SK-N-SH (cell line): ENCODE measurements around the gene PITX1. TPM values are rescaled to one million over a fixed set of nuclear protein-coding genes. Genes with fewer than 3 reads are reported as not detected.

Experiments
- CTCF ChIA-PET: fragments of 300-600, 350-600 bp; formaldehyde crosslinking; extraction: SDS; loops from one replicate; lab custom pipeline; 2021; lab: Yijun Ruan, JAX
- POLR2A ChIA-PET: fragments of 350-600 bp; sonication (Branson Sonifier 250); formaldehyde crosslinking; extraction: SDS; loops from one replicate; lab custom pipeline; 2020; ENCODE audit warnings: antibody characterized with exemption, inconsistent platforms; lab: Yijun Ruan, JAX
- DNase-seq: peaks from one replicate; pipeline ENCODE4 v3.0.0; 2012
- H2AFZ ChIP-seq: fragments of 200-600 bp; sonication (generic); 2 replicates; pipeline ENCODE4 v1.8.1; 2016; ENCODE audit warnings: antibody characterized with exemption, mild to moderate bottlenecking, low read depth
- H3F3A ChIP-seq: fragments of 200-600 bp; sonication (generic); replicated peaks from 2 replicates; pipeline ENCODE3; 2016; ENCODE audit warnings: antibody characterized with exemption, mild to moderate bottlenecking; ENCODE audit not compliant: insufficient read depth
- H3K27ac ChIP-seq, 2 experiments: fragments of 200-500 bp in 1 of 2; fragments of 200-600 bp in 1 of 2; sonication (Bioruptor generic) in 1 of 2; sonication (generic), shearing (Covaris generic) in 1 of 2; 2 replicates each; pipeline versions ENCODE4 v1.5.1 to v1.6.1; 2014 to 2016; ENCODE audit warnings: low read depth in 2 of 2, inconsistent platforms in 1 of 2, low read length in 1 of 2, mild to moderate bottlenecking in 1 of 2, mixed read lengths in 1 of 2
- H3K27me3 ChIP-seq: fragments of 200-600 bp; sonication (generic), shearing (Covaris generic); 2 replicates; pipeline ENCODE4 v1.6.1; 2016; ENCODE audit warnings: mixed run types; ENCODE audit not compliant: insufficient read depth
- H3K36me3 ChIP-seq, 2 experiments: fragments of 200-500 bp in 1 of 2; fragments of 200-600 bp in 1 of 2; sonication (Bioruptor generic) in 1 of 2; sonication (generic) in 1 of 2; replicated peaks in 1 of 2; 2 replicates each; pipeline versions ENCODE3 to v1.5.1; 2014 to 2016; ENCODE audit warnings: low read length in 1 of 2, mild to moderate bottlenecking in 1 of 2; ENCODE audit not compliant: insufficient read depth in 2 of 2, control insufficient read depth in 1 of 2
- H3K4me1 ChIP-seq, 2 experiments: fragments of 200-500 bp in 1 of 2; fragments of 200-600 bp in 1 of 2; sonication (Bioruptor generic) in 1 of 2; sonication (generic), shearing (Covaris generic) in 1 of 2; 2 replicates each; pipeline versions ENCODE4 v1.5.1 to v1.6.1; 2014 to 2016; ENCODE audit warnings: low read depth in 1 of 2, low read length in 1 of 2, mixed run types in 1 of 2; ENCODE audit not compliant: insufficient read depth in 2 of 2, control insufficient read depth in 1 of 2
- H3K4me2 ChIP-seq: fragments of 200-600 bp; sonication (generic), shearing (Covaris generic); 2 replicates; pipeline ENCODE4 v1.6.1; 2017; ENCODE audit warnings: mixed run types
- H3K4me3 ChIP-seq, 2 experiments: fragments of 200-500 bp in 1 of 2; fragments of 200-600 bp in 1 of 2; sonication (Bioruptor generic) in 1 of 2; sonication (generic), shearing (Covaris generic) in 1 of 2; 2 replicates each; pipeline versions ENCODE4 v1.5.1 to v1.8.1; 2014 to 2016; ENCODE audit warnings: low read depth in 2 of 2, inconsistent platforms in 1 of 2, low read length in 1 of 2, mild to moderate bottlenecking in 1 of 2, mixed read lengths in 1 of 2, moderate library complexity in 1 of 2
- H3K79me2 ChIP-seq: fragments of 200-600 bp; sonication (generic); 2 replicates; pipeline ENCODE4 v1.8.1; 2017; ENCODE audit warnings: mild to moderate bottlenecking; ENCODE audit not compliant: insufficient read depth
- H3K9ac ChIP-seq: fragments of 200-600 bp; sonication (generic); 2 replicates; pipeline ENCODE4 v1.6.1; 2017; ENCODE audit warnings: mixed run types
- H3K9me2 ChIP-seq: fragments of 200-600 bp; sonication (generic); 2 replicates; pipeline ENCODE4 v1.6.1; 2017; ENCODE audit warnings: mixed run types
- H3K9me3 ChIP-seq: fragments of 200-600 bp; sonication (generic); 2 replicates; pipeline ENCODE4 v1.6.1; 2017; ENCODE audit warnings: mixed run types, mild to moderate bottlenecking, moderate library complexity
- H4K20me1 ChIP-seq: fragments of 200-600 bp; sonication (generic); 2 replicates; pipeline ENCODE4 v1.6.1; 2017; ENCODE audit warnings: mild to moderate bottlenecking, mixed run types; ENCODE audit not compliant: insufficient read depth
- CHD2 ChIP-seq: fragments of 150-350 bp; IDR thresholded peaks from 2 replicates; pipeline ENCODE4 v1.6.1; 2018; ENCODE audit warnings: low read length; ENCODE audit not compliant: partially characterized antibody
- ELF1 ChIP-seq: IDR thresholded peaks from 2 replicates; pipeline ENCODE4 v1.4.0; 2012
- FOSL2 ChIP-seq: IDR thresholded peaks from 2 replicates; pipeline ENCODE4 v1.4.0; 2012; ENCODE audit warnings: low read depth, mild to moderate bottlenecking, moderate library complexity, borderline replicate concordance
- GABPA ChIP-seq: IDR thresholded peaks from 2 replicates; pipeline ENCODE4 v1.4.0; 2012; ENCODE audit warnings: low read depth, mild to moderate bottlenecking
- GATA2 ChIP-seq: sonication (generic); formaldehyde crosslinking; IDR thresholded peaks from 2 replicates; pipeline ENCODE4 v1.5.0; 2020; ENCODE audit warnings: mild to moderate bottlenecking, missing genetic modification reagents
- MEF2A ChIP-seq: IDR thresholded peaks from 2 replicates; pipeline ENCODE4 v1.4.0; 2012; ENCODE audit warnings: low read depth, borderline replicate concordance
- MXI1 ChIP-seq: IDR thresholded peaks from 2 replicates; pipeline ENCODE4 v1.6.1; 2012; ENCODE audit warnings: mild to moderate bottlenecking, low read depth, low read length, improper control_type of control experiment
- NFIC ChIP-seq: IDR thresholded peaks from 2 replicates; pipeline ENCODE4 v1.4.0; 2012; ENCODE audit warnings: borderline replicate concordance
- RAD21 ChIP-seq: IDR thresholded peaks from 2 replicates; pipeline ENCODE4 v1.6.1; 2012; ENCODE audit warnings: mild to moderate bottlenecking, low read length
- SMC3 ChIP-seq: IDR thresholded peaks from 2 replicates; pipeline ENCODE4 v1.6.1; 2012; ENCODE audit warnings: low read depth, low read length, improper control_type of control experiment
- TCF12 ChIP-seq: IDR thresholded peaks from 2 replicates; pipeline ENCODE4 v1.4.0; 2012
- TEAD4 ChIP-seq: IDR thresholded peaks from 2 replicates; pipeline ENCODE4 v1.4.0; 2012; ENCODE audit warnings: mild to moderate bottlenecking, borderline replicate concordance; ENCODE audit not compliant: insufficient read depth
- WGBS: methylation state at CpG from one replicate; pipeline ENCODE4 v1.1.6; 2017; ENCODE audit warnings: low lambda C conversion rate; 5-methylcytosine and 5-hydroxymethylcytosine counted together
- polyA plus RNA-seq, 3 experiments: library from polyadenylated mRNA; depleted of rRNA; stranded (reverse); fragments of >200 nt; gene quantifications; 2 replicates each; pipeline ENCODE4 v1.2.3, GENCODE V29; 2012
- TF ChIP-seq, protein P1 (sequence below): fragments of 150-350 bp; IDR thresholded peaks from 2 replicates; pipeline ENCODE4 v1.6.1; 2016; ENCODE audit warnings: mild to moderate bottlenecking, low read depth, low read length
- TF ChIP-seq, protein P2 (sequence below): IDR thresholded peaks from 2 replicates; pipeline ENCODE4 v1.6.1; 2012; ENCODE audit warnings: mild to moderate bottlenecking, low read depth, low read length, moderate library complexity
- TF ChIP-seq, protein P3 (sequence below): fragments of 150-350 bp; IDR thresholded peaks from 2 replicates; pipeline ENCODE4 v1.6.1; 2017; ENCODE audit warnings: antibody characterized with exemption, low read length, low read depth, borderline replicate concordance
- TF ChIP-seq, protein P4 (sequence below): IDR thresholded peaks from 2 replicates; pipeline ENCODE4; 2012
- TF ChIP-seq, protein P5 (sequence below): IDR thresholded peaks from 2 replicates; pipeline ENCODE4 v1.4.0; 2012; ENCODE audit warnings: low read depth, borderline replicate concordance

PITX1 gene
- polyA plus RNA-seq, 1 of the 3 experiments (the other 2 are of a cell fraction): not detected

DNA sequence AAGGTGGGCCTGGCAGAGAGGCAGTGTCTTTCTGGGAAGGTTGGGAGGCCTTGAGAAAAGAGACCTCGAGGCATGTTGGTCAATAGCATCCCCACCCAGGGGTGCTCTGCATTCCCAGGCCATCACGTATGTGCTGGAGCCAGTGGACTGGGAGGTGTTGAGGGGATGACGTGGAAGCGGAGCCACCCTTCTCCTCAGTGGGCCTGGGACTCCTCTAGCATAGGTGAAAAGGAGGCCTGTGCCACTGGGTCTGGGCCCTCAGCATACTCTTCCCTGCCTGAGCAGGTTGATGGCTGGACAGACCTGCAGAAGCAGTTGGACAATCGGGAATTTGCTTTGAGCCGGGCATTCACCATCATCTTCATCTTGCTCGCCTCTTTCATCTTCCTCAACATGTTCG lies 25.5 kb downstream of the PITX1 start:
- Histone ChIP-seq H4K20me1 (no peaks in the 10 kb centered on the region), H3K4me3 (no peak overlapping the region), H3K9me2 (no peaks in the 10 kb centered on the region), H3K9ac (no peak overlapping the region), H3K79me2 (no peaks in the 10 kb centered on the region), H3K4me1 (no peaks in the 10 kb centered on the region; a peak in 1 of 4 replicates), H3K36me3 (no peaks in the 10 kb centered on the region), H3K4me2 (no peak overlapping the region), H3F3A (no peaks in the 10 kb centered on the region), H3K27ac (no peak overlapping the region), H3K9me3 (no peaks in the 10 kb centered on the region), H2AFZ (no peak overlapping the region), H3K27me3 (no peaks in the 10 kb centered on the region; the same call in 1 of the 2 replicates)
- 74% methylated on average over 8 of the region's 8 CpGs for WGBS
- peak; percentile 2 for DNase-seq
- TF ChIP-seq TCF12: no peak
- TF ChIP-seq NFIC: no peak
- TF ChIP-seq FOSL2: no peak
- TF ChIP-seq, protein P1, sequence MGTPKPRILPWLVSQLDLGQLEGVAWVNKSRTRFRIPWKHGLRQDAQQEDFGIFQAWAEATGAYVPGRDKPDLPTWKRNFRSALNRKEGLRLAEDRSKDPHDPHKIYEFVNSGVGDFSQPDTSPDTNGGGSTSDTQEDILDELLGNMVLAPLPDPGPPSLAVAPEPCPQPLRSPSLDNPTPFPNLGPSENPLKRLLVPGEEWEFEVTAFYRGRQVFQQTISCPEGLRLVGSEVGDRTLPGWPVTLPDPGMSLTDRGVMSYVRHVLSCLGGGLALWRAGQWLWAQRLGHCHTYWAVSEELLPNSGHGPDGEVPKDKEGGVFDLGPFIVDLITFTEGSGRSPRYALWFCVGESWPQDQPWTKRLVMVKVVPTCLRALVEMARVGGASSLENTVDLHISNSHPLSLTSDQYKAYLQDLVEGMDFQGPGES: no peak
- TF ChIP-seq MXI1: no peak
- TF ChIP-seq ELF1: no peak
- TF ChIP-seq GABPA: no peak
- TF ChIP-seq, protein P2, sequence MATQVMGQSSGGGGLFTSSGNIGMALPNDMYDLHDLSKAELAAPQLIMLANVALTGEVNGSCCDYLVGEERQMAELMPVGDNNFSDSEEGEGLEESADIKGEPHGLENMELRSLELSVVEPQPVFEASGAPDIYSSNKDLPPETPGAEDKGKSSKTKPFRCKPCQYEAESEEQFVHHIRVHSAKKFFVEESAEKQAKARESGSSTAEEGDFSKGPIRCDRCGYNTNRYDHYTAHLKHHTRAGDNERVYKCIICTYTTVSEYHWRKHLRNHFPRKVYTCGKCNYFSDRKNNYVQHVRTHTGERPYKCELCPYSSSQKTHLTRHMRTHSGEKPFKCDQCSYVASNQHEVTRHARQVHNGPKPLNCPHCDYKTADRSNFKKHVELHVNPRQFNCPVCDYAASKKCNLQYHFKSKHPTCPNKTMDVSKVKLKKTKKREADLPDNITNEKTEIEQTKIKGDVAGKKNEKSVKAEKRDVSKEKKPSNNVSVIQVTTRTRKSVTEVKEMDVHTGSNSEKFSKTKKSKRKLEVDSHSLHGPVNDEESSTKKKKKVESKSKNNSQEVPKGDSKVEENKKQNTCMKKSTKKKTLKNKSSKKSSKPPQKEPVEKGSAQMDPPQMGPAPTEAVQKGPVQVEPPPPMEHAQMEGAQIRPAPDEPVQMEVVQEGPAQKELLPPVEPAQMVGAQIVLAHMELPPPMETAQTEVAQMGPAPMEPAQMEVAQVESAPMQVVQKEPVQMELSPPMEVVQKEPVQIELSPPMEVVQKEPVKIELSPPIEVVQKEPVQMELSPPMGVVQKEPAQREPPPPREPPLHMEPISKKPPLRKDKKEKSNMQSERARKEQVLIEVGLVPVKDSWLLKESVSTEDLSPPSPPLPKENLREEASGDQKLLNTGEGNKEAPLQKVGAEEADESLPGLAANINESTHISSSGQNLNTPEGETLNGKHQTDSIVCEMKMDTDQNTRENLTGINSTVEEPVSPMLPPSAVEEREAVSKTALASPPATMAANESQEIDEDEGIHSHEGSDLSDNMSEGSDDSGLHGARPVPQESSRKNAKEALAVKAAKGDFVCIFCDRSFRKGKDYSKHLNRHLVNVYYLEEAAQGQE: no peak
- TF ChIP-seq RAD21: no peak
- TF ChIP-seq GATA2 (CRISPR knock-in tag): no peak
- TF ChIP-seq CHD2: no peak
- TF ChIP-seq, protein P3, sequence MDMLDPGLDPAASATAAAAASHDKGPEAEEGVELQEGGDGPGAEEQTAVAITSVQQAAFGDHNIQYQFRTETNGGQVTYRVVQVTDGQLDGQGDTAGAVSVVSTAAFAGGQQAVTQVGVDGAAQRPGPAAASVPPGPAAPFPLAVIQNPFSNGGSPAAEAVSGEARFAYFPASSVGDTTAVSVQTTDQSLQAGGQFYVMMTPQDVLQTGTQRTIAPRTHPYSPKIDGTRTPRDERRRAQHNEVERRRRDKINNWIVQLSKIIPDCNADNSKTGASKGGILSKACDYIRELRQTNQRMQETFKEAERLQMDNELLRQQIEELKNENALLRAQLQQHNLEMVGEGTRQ: no peak
- no peak for TF ChIP-seq TEAD4
- no peak for TF ChIP-seq SMC3
- TF ChIP-seq, protein P4, sequence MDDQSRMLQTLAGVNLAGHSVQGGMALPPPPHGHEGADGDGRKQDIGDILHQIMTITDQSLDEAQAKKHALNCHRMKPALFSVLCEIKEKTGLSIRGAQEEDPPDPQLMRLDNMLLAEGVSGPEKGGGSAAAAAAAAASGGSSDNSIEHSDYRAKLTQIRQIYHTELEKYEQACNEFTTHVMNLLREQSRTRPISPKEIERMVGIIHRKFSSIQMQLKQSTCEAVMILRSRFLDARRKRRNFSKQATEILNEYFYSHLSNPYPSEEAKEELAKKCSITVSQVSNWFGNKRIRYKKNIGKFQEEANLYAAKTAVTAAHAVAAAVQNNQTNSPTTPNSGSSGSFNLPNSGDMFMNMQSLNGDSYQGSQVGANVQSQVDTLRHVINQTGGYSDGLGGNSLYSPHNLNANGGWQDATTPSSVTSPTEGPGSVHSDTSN: no peak
- TF ChIP-seq, protein P5, sequence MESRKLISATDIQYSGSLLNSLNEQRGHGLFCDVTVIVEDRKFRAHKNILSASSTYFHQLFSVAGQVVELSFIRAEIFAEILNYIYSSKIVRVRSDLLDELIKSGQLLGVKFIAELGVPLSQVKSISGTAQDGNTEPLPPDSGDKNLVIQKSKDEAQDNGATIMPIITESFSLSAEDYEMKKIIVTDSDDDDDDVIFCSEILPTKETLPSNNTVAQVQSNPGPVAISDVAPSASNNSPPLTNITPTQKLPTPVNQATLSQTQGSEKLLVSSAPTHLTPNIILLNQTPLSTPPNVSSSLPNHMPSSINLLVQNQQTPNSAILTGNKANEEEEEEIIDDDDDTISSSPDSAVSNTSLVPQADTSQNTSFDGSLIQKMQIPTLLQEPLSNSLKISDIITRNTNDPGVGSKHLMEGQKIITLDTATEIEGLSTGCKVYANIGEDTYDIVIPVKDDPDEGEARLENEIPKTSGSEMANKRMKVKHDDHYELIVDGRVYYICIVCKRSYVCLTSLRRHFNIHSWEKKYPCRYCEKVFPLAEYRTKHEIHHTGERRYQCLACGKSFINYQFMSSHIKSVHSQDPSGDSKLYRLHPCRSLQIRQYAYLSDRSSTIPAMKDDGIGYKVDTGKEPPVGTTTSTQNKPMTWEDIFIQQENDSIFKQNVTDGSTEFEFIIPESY: no peak
- TF ChIP-seq MEF2A: no peak
- ChIA-PET CTCF (no interaction called here), POLR2A (no interaction called here)
